Activated CD8-positive, alpha-beta T cell treated with anti-CD3 and anti-CD28 coated beads for 36 hours (primary cell): ENCODE results near the gene MT1M. TPM values are rescaled to one million over a fixed set of nuclear protein-coding genes. Genes with fewer than 3 reads are reported as not detected.
"Not testable (repeated sequence)": the region's sequence is repeated elsewhere in the genome, so short reads cannot be mapped to it uniquely, and the experiment has no call there.

Experiments used
- ATAC-seq: fragments of 200-7000 bp; cut with Tn5 transposase; one replicate; pipeline ENCODE4 v1.10.0; 2021; ENCODE audit warnings: mild to moderate bottlenecking, moderate library complexity
- CTCF ChIA-PET: fragments of 350-600 bp; sonication (Branson Sonifier 250); formaldehyde crosslinking; loops from one replicate; lab custom pipeline; 2021; ENCODE audit warnings: antibody characterized with exemption; lab: Charles Lee
- POLR2A ChIA-PET: fragments of 350-600 bp; sonication (Branson Sonifier 250); formaldehyde crosslinking; loops from one replicate; lab custom pipeline; 2021; ENCODE audit warnings: antibody characterized with exemption; lab: Charles Lee
- DNase-seq: peaks from one replicate; pipeline ENCODE4 v3.0.0-alpha.2; 2020
- H3K27ac Mint-ChIP-seq: one replicate; pipeline ENCODE4 v1.8.0; 2021; ENCODE audit warnings: mild to moderate bottlenecking, mixed read lengths
- H3K27me3 Mint-ChIP-seq: one replicate; pipeline ENCODE4 v1.8.0; 2021; ENCODE audit warnings: mixed read lengths
- H3K36me3 Mint-ChIP-seq: one replicate; pipeline ENCODE4 v1.8.0; 2021; ENCODE audit warnings: low read depth, mixed read lengths
- H3K4me1 Mint-ChIP-seq: one replicate; pipeline ENCODE4 v1.8.0; 2021; ENCODE audit warnings: low read depth, mixed read lengths
- H3K4me3 Mint-ChIP-seq: one replicate; pipeline ENCODE4 v1.8.0; 2021; ENCODE audit warnings: mild to moderate bottlenecking, moderate library complexity, mixed read lengths
- H3K9me3 Mint-ChIP-seq: one replicate; pipeline ENCODE4 v1.8.0; 2021; ENCODE audit warnings: mixed read lengths
- CTCF ChIP-seq: fragments of 200-600 bp; IDR thresholded peaks from one replicate; pipeline ENCODE4 v1.8.0; 2022; ENCODE audit warnings: antibody characterized with exemption, mild to moderate bottlenecking
- intact Hi-C: fragments of 100-400 bp; cut with micrococcal nuclease; formaldehyde crosslinking; loops from one replicate; pipeline ENCODE4 v1.10.0; 2022
- total RNA-seq, 2 experiments: library from RNA; stranded (reverse); gene quantifications; one replicate each; pipeline ENCODE4 v1.2.3, GENCODE V29; 2021

Gene MT1M
- total RNA-seq, 2 experiments from 2014 or later, result not detected

- Mint-ChIP-seq H3K27ac (no peak overlapping the region), H3K36me3 (no peaks in the 10 kb centered on the region), H3K9me3 (no peaks in the 10 kb centered on the region), H3K27me3 (peaks cover 33% of the 10 kb centered on the region), H3K4me3 (no peak overlapping the region), H3K4me1 (peaks cover 28% of the 10 kb centered on the region)
- intact Hi-C loops, result no loop called here
- ChIA-PET CTCF (interaction anchor here (0.9 to 2.3 kb wide), 11 partner anchors 9 to 160 kb away, joined by 3 to 15 read pairs (median 4); partner anchors contain the start of gene MT1X), POLR2A (no interaction called here)
- TF ChIP-seq CTCF, result peak; percentile 69
- ATAC-seq (peak; percentile 34), DNase-seq (peak; percentile 59)
Measured at GRCh38 chr16:56673921-56674320, 41.5 kb downstream of the MT1M start.

- H3K9me3 Mint-ChIP-seq, ATAC-seq, H3K27ac Mint-ChIP-seq, H3K4me3 Mint-ChIP-seq, POLR2A ChIA-PET, intact Hi-C loops, H3K36me3 Mint-ChIP-seq, DNase-seq: not testable (repeated sequence)
- Mint-ChIP-seq H3K27me3 (peaks cover 26% of the 10 kb centered on the region), H3K4me1 (peaks cover 25% of the 10 kb centered on the region)
- CTCF ChIA-PET, result interaction anchor here (1.1 to 2.3 kb wide), 5 partner anchors 8 to 161 kb away, joined by 3 to 11 read pairs (median 3); partner anchors contain the start of gene MT1X
Measured at GRCh38 chr16:56674570-56674969, 42.1 kb downstream of the MT1M start.

GRCh38 chr16:56675685-56676210, 43.3 kb downstream of the MT1M start:
- Mint-ChIP-seq H3K36me3 (no peaks in the 10 kb centered on the region), H3K9me3 (no peaks in the 10 kb centered on the region), H3K4me3 (peak overlapping the region; percentile 60), H3K27ac (no peak overlapping the region), H3K4me1 (peaks cover 22% of the 10 kb centered on the region), H3K27me3 (peaks cover 15% of the 10 kb centered on the region)
- ChIA-PET CTCF (interaction anchor here (0.9 to 4.3 kb wide), 3 partner anchors 26 to 100 kb away, joined by 5 to 20 read pairs (median 6); no protein-coding TSS in a partner anchor), POLR2A (interaction anchor here (0.7 to 2.0 kb wide), 4 partner anchors 9 to 25 kb away, joined by 4 to 5 read pairs (median 4); no protein-coding TSS in a partner anchor)
- intact Hi-C loops, result no loop called here
- no peak for TF ChIP-seq CTCF
- peak; percentile 75 for ATAC-seq
- DNase-seq, result peak; percentile 85

DNA sequence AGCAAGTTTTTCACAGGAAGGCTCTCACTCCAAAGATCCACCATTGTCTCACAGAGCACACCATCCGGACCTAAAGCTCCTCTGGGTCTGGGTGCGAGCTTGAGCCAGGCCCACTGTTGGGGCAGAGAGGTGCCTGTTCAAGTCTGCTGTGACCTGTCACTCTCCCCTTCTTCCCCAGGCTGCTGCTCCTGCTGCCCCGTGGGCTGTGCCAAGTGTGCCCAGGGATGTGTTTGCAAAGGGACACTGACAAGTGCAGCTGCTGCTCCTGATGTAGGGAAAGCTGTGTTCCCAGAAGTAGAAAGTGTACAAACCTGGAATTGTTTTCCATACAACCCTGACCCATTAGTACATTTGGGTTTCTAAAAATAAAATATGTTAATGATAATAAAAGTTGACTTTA, 45.0 kb downstream of the MT1M start:
- peaks cover 29% of the 10 kb centered on the region for H3K4me1 Mint-ChIP-seq
- no peak overlapping the region for H3K4me3 Mint-ChIP-seq
- intact Hi-C loops, result no loop called here
- DNase-seq (no peak), ATAC-seq (no peak)
- H3K36me3 Mint-ChIP-seq, result no peaks in the 10 kb centered on the region
- no peak for TF ChIP-seq CTCF
- H3K27ac Mint-ChIP-seq, result no peak overlapping the region
- ChIA-PET CTCF (interaction anchor here (1.3 to 4.3 kb wide), 2 partner anchors 25 to 35 kb away, joined by 4 to 20 read pairs; no protein-coding TSS in a partner anchor), POLR2A (interaction anchor here (1.1 to 2.0 kb wide), 4 partner anchors 8 to 109 kb away, joined by 3 to 4 read pairs (median 4); partner anchors contain the start of gene MT1G)
- H3K9me3 Mint-ChIP-seq, result no peaks in the 10 kb centered on the region
- H3K27me3 Mint-ChIP-seq, result peaks cover 2% of the 10 kb centered on the region

DNA sequence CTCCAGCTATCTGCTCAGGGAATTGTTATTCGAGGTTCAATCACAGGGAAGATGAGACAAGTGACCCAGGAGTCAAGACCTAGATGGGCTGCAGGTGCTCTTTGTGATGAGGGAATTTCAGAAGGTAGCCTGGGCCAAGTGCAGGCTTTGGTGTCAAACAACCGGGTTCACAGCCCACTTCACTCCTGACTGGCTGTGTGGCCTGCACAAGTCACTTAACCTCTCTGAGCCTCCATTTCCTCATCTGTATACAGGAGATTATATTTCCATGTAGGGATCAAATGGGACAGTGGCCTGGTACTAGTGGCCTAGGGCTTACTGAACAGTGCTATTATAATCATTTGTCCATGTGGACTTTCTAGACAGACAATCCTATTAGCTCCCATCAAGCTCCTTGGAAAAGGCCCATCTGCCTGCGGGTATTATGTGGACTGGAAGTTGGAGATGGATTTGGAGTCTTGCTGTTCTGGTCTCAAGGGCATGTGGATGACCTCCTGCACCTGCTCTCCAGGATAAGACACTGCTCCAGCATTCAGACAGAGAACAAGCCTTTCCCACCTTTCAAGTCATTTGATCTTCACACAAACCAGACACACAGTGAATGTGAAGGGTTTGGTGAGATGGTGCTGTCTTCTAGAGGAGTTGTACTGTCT, 46.7 kb downstream of the MT1M start:
- no peak overlapping the region for H3K4me3 Mint-ChIP-seq
- ChIA-PET CTCF (interaction anchor here (4.3 kb wide), 1 partner anchor 23 kb away, joined by 20 read pairs; no protein-coding TSS in a partner anchor), POLR2A (no interaction called here)
- no peak for DNase-seq
- TF ChIP-seq CTCF, result no peak
- intact Hi-C loops, result no loop called here
- ATAC-seq, result no peak
- no peaks in the 10 kb centered on the region for H3K9me3 Mint-ChIP-seq
- H3K27ac Mint-ChIP-seq, result no peak overlapping the region
- peaks cover 7% of the 10 kb centered on the region for H3K36me3 Mint-ChIP-seq
- H3K4me1 Mint-ChIP-seq, result peaks cover 37% of the 10 kb centered on the region
- H3K27me3 Mint-ChIP-seq, result peaks cover 1% of the 10 kb centered on the region
